ENCODE measurements around the gene USP48.

Gene USP48

DNA sequence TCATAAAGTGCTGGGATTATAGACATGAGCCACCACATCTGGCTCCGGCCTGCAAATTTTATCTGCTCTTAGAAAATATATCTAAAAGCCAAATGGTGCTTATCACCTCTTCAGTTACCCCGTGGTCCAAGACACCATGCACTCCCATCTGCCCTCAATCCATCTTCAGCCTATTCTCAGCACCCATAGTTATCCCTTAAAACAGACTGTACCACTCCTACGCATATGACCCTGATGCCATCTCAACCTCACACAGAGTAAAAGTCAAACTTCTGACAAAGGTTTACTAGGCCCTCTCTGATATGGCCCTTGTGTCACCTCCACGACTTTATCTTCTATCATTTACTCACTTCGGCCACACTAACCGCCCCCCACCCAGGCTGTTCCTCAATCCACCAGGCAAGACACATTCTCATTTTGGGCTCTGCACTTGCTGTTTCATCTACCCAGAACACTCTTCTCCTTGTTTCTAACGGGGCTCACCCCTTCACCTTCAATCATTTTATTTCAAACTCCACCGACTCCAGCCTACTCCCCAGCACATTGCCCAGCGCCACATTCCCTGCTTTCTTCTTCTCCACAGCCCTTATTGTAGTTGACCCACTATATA, 33.0 kb downstream of the USP48 start:
- no peak for DNase-seq (ENCODE audit: extremely low read depth in 1 of 2, low read depth in 1 of 2)

DNA sequence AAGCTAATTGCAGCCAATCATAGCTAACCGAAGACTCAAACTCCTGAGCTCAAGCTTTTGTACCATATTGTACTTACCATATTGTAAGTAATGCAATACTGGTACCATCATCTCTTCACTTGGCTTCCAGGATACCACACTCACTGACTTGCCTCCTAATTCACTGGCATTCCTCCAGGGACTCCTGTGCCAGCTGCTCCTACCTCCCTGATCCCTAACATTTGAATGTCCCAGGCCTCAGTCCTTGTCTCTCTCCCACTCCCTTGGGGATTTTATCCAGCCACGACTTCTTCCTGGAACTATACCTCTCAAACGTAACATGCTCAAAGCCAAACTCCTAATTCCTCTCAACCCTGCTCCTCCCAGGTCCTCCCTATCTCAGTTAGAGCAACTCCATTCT, 33.8 kb downstream of the USP48 start:
- DNase-seq (ENCODE audit: extremely low read depth in 1 of 2, low read depth in 1 of 2): no peak

DNA sequence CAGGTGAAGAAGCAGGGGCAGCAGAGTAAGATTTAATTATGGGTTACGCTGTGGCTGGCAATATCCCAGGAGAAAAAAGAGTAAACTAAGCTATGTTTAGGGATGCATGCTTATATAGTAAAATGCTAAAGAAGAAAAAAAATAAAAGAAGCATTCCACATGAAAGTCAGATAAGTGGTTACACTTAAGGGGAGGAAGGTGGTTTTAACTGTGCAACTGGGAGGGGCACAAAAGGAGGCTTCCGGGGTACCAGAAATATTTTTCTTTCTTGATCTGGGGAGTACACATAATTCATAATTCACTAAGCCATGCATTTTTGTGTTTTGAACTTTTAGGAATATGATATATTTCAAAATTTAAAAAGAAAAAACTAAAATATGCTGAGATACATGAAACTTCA, 39.5 kb downstream of the USP48 start:
- DNase-seq (ENCODE audit: extremely low read depth in 1 of 2, low read depth in 1 of 2): no peak

DNA sequence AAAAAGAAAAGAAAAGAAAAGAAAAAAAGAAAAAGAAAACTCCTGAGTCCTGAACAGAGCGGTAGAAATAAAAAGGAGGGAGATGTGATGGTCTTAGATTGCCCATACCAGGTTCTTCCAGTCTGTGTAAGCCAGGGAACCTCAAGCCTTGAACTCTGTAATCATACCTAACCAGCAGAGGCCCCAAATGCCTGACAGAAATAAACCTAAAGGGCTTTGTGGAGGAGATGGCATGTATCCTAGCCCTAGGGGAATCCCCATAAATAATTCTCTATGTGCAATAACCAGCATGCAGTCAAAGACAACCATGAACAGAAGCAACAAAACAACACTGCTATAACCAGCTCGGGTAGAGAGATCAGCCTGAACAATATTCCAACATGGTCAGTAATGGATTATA, 40.4 kb downstream of the USP48 start:
- DNase-seq (ENCODE audit: extremely low read depth in 1 of 2, low read depth in 1 of 2): no peak

DNA sequence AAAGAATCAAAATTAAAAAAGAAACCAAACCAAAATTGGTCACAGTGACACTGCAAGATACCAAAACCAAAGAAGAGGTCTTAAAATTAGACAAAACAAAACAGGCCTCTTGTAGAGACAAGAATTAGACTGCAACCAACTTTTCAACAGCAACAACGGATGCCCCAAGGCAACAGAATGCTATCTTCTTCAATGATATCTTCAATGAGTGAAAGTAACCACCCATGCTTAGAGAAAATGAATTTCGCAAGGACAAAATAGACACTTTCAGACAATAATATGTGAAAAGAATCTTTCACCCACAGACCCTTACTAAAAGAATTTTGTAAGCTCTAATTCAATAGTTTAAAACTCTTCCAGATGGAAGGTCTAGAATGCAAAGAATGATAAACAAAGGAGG, 41.7 kb downstream of the USP48 start:
- no peak for DNase-seq (ENCODE audit: extremely low read depth in 1 of 2, low read depth in 1 of 2)

DNA sequence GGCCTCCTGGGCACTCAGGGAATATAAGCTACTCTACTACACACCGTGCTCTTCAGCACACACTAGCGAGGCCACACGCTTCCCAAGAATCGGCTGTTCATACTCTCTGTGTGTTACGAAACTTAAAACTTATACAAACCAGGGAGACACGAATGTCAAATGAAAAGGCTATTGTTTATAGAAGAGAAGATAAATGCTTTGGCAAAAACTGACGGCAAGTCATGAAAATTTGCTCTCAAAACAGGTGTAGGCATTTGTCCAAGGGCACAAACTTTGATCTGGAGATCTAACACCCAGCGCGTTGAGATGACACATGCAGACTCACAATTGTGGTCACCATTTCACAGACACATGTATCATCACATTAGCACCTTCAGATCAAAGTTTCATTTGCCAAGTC, 46.1 kb downstream of the USP48 start:
- DNase-seq (ENCODE audit: extremely low read depth in 1 of 2, low read depth in 1 of 2): no peak

DNA sequence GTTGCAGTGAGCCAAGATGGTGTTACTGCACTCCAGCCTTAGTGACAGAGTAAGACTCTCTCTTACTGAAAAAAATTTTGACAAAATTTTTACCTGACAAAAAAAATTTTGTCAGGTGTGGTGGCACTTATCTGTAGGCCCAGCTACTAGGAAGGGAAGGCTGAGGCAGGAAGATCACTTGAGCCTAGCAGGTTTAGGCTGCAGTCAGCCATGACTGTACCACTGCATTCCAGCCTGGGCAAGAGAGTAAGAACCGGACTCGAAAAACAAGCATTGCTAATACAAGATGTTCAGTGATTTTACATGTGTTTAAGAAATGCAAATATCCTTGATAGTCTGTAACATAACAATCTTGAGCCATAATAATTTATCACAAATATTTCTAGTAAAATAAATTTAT, 46.9 kb downstream of the USP48 start:
- DNase-seq (ENCODE audit: extremely low read depth in 1 of 2, low read depth in 1 of 2): no peak

DNA sequence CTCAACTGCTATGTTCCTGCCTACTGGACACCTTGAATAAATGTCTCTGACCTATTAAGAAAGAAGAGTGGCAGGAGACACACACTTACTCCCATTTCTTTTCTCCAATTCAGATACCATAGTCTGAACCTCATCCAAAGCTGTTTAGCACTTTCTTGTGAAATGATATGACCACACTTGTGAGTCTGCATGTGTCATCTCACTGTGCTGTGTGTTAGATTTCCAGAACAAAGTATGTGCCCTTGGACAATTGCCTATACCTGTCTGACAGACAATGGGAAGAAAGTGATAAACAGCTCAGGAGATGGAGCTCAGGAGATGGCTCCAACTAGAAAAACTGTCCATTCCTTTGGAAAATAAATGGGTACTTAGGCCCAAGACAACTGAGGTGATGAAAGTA, 48.4 kb downstream of the USP48 start:
- no peak for DNase-seq (ENCODE audit: extremely low read depth in 1 of 2, low read depth in 1 of 2)

DNA sequence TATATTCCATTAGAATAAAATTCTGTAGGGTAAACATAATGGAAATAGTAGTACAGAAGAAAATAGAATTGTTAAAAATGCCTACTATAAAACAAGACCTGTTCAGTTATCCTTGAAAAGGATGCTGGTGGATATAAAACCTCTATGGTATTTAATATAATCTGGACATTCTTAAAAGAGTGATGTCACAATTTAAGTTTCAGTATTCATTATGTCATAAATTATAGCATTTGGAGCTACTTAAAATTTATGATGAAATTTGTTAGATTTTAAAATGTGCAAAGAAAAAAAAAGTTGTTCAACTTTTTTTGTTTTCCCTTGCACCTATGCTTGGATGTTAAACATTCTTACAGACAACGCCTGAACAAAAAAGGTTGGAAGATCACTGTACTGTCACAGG, 50.3 kb downstream of the USP48 start:
- DNase-seq (ENCODE audit: extremely low read depth in 1 of 2, low read depth in 1 of 2): no peak

DNA sequence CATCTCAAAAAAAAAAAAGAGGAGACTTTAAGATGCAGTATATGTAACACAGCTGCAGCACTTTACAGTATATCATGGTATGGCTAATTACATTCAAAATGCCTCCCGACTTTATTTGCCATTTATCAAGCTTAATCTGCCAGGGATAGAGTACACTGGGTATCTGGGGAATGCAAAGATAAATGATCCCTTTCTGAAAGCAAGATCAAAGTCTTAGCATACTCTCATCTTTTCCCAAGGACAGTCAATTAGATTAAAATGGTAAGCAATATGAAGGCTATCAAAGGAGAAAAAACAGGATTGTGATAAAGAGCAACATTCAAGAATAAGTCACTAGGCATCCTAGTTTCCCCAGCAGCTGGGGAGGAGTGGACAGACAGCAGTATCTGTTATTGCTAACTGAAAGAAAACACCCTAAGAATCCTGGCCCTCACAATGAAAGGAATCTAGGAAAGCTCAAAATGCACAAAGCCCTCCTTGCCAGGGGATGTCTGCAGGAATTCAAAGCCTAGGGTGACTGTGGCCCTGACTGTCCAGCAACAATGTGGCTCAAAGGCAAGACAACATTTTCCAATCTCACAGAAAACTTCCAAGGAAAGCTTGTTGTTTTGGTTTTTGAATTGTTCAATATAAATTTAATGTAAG, 57.1 kb downstream of the USP48 start:
- DNase-seq (ENCODE audit: extremely low read depth in 1 of 2, low read depth in 1 of 2): no peak

DNA sequence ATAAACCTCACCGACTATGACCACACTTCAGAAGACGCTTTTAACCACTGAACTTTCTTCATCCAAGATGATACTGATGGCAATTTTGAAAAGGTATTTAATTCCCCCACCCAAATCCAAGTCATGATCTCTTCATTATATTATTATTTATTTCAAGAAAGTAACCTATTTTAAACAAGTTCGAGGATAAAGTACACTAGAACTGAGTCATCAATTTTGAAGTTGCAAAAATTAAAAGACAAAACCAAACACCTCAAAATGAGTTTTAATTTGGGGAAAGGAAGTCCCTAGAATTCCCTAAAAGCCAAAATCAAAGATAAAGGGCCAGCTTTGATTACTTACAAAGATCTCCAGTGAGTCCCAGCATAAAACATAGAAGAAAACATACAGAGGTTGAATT, 58.4 kb downstream of the USP48 start:
- no peak for DNase-seq (ENCODE audit: extremely low read depth in 1 of 2, low read depth in 1 of 2)

DNA sequence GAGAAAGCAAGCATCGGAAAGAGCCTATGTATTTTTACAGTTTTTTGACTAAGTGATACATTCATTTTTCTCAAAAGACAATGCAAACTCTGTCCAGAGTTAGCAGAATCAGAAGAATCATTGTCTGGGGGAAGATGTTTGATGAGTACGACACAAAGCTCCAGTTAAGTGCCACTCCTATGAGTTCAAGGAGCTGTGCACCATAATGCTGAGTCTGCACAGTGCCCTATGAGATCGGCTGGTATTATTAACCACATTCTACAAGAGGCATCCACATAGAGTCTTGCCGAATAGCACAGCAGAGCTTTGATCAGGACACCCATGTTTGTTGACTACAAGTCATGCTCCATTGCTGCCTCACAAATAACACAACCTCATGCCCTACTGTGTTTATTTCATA, 58.9 kb downstream of the USP48 start:
- DNase-seq (ENCODE audit: extremely low read depth in 1 of 2, low read depth in 1 of 2): no peak

DNA sequence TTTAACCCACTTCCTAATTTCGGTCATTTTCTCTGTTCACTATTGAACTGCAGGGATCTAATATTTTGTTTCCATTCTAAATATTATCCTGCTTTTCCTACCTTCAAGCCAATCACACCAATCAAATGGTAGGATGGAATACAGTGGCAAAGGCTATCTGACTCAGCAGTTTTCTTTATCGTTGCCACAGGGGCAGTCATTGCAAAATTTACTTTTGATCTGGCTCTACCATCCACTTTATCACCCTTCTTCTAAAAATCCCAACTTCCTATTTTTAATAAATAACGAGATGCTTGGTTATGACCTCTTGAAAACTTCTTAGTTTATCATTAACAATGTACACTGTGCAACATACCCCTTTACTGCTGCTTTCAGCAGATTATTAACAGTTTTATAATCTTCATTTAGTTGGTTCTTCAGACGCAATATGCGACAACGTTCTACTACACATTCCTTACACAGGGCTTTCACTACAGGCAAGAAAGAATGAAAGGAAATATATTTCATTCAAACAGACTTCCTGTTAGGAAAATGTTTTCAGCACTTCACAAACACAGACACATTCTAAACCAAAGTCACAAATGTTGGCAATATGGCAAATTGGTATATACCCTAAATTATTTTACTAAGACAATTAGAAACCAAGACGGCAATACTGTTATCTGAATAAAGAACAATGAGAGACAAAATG, 61.5 kb downstream of the USP48 start:
- DNase-seq (ENCODE audit: extremely low read depth in 1 of 2, low read depth in 1 of 2): no peak

DNA sequence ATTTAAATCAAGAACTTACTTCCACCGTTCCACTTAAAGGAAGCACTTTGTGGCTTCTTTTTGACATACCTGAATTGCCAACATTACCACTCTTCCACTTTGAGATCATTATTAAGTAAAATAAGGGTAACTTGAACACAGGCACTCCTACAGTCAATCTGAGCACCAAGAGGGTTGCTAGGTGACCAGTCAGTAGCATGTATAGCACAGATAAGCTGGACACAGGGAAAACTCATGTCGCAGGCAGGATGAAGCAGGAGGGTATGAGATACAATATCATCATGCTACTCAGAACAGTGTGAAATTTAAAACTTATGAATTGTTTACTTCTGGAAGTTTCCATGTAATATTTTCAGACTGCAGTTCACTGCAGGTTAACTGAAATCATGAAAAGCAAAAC, 66.8 kb downstream of the USP48 start:
- DNase-seq (ENCODE audit: extremely low read depth in 1 of 2, low read depth in 1 of 2): no peak

DNA sequence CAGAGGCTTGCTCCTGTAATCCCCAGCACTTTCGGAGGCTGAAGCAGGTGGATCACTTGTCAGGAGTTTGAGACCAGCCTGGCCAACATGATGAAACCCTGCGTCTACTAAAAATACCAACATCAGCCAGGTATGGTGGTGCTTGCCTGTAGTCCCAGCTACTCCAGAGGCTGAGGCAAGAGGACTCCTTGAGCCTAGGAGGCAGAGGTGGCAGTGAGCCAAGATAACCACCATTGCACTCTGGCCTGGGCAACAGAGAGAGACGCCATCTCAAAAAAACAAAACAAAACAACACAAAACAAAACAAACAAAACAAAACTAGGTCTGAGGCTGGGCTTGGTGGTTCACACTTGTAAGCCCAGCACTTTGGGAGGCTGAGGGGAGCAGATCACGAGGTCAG, 75.1 kb downstream of the USP48 start:
- no peak for DNase-seq (ENCODE audit: extremely low read depth in 1 of 2, low read depth in 1 of 2)

DNA sequence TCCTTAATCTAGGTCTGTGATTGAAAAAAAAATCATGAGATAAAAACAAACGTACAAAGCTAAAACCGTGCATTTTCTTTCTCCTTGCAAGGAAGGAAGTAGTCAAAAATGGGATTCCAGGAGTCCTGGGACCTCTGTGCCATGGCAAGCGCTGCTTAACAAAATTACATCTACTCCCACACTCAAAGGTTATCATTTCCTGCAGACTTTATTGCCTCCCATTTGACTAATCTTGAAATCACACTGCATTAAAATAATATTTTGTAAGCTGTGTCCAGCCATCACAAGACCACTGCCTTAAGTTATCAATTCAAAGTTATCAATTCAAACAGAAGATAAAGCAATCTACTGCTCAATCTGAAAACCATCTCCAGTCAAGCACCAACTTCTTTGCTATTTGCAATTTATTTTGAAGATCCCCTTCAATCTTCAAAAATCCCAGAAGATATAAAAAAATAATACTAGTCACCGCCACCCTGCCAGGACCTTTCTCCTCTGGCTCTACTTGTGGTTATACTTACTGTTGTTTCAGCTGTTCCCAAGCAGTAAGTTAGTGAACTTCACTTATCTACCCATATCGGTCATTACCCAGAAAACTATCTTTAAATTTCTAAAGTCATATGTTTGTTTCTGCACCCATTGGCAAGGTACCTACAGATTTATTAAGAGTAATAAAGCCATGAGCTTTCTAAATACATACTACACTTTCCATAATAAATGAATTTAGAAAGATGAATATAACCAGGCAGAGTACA, 75.7 kb downstream of the USP48 start:
- no peak for DNase-seq (ENCODE audit: extremely low read depth in 1 of 2, low read depth in 1 of 2)

DNA sequence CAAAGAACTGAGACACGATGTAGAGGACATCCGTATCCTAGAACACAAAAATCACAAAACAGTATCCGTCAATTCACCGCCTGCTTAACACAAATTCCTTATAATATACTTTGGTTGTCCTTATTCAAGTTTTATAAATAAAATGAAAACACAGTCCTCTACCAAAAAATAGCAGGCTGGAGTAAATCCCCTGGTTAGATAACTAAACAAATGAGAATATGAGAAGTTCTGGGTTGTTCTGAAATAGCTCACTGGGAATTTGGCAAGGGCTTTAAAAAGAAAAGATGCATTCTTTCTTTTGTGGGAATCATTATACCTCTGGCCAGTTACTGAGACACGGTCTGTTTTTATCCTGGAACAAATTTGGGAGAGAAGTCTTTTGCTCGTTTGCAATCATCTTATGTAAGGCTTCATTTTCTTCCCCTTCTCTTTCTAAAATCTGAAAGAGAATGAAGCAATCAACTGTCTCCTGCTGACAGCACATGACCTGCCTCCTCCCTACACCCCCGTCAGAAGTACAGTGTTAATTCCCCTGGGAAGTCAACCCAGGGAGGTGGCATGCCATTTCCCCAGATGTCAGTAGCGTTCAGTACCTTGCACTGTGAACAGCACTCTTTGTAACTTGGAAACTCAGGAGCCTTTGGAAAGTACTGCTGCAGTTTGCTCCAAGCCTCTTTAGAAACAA, 76.7 kb downstream of the USP48 start:
- no peak for DNase-seq (ENCODE audit: extremely low read depth in 1 of 2, low read depth in 1 of 2)

DNA sequence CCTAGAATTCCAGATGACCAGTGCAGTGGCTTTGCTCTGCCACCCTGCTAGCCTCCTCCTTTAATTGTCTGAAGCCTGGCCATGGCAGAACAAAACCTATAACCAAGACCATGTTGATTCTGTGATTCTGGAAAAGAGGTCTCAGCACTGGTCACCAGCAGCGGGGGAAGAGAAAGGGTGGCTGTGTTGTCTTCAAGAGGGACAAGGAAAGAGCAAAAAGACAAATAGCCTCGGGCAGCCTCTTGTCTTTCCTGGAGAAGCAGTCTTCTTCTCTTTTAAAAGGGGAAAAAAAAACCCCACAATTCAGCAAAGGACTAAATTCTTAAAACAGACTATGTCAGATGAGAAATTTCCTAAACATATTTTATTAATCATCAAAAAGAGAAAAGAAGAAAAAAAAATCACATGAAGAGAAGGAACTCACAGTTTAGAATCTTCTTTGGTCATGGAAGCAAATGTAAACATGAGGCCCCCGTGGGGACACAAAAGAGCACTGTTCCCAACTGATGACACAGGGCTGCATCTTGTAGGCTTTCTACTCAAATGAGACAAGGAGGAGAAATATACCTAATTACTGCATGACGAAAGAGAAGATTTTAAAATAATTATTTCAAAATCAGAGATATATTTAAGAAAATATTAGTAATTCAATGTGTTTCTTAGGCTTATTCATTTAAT, 77.5 kb downstream of the USP48 start:
- DNase-seq (ENCODE audit: extremely low read depth in 1 of 2, low read depth in 1 of 2): no peak

DNA sequence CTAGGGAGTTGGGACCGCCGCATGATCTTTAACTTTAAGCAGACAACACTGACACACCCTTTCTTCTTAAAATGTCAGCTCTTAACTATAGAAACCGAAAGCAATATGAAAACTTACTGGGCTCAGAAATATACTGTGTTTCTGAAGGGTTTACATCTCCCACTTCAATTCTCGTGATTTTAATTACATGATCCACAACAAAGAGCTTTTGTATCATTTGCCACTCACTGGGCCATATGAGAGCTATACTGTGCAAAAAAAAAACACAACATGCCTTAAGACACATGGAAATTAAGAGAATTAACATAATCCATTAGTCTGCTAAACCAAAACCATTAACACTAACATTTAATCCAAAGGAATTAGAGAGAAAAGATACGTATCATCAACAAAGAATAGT, 78.8 kb downstream of the USP48 start:
- no peak for DNase-seq (ENCODE audit: extremely low read depth in 1 of 2, low read depth in 1 of 2)

DNA sequence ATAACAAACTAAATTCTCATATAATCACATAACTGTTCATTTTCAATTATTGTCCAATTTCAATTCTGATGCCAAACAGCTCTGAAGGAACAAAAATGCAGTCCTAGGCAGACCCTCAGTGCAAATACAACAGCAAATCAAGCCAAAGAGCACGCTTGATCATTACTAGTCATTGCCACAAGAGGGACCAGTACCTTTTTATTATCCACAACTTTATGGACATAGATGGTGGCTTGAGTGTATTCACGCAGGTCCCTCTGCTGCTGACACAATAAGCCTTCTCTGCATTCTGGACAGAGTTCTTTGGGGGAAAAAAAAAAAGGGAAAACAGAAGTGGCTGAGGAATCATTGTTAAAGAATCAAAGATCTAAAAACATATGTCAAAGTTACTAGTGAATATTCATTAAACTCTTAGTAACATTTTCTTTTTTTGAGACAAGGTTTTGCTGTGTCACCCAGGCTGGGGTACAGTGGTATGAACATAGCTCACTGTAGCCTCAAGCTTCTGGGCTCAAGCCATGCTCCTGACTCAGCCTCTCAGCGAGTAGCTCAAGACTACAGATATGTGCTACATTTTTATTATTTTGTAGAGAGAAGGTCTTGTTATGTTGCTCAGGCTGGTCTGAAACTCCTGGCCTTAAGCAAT, 79.5 kb downstream of the USP48 start:
- DNase-seq (ENCODE audit: extremely low read depth in 1 of 2, low read depth in 1 of 2): no peak

Data from activated CD8-positive, alpha-beta memory T cell treated with anti-CD3 and anti-CD28 coated beads for 1 hour (primary cell).